Gastroesophageal sphincter (tissue), 4 donors: Measurements from ENCODE around the gene NOVA1. TPM values are rescaled to one million over a fixed set of nuclear protein-coding genes. Genes with fewer than 3 reads are reported as not detected.

ENCODE experiments used
- ATAC-seq: fragments of 150-250 bp; one replicate; pipeline ENCODE4 v1.9.1; 2016; ENCODE audit warnings: mild to moderate bottlenecking, moderate library complexity
- H3K27ac ChIP-seq, 4 donors: fragments of 200-600 bp; sonication (generic) in 3 of 4; 1 replicate in 3 of 4; 2 replicates in 1 of 4; pipeline ENCODE4 v1.5.1; 2016 to 2019
- H3K27me3 ChIP-seq: fragments of 200-600 bp; sonication (generic); one replicate; pipeline ENCODE4 v1.5.1; 2019
- H3K36me3 ChIP-seq, 2 donors: fragments of 200-600 bp; sonication (generic); one replicate each; pipeline ENCODE4 v1.5.1; 2019; ENCODE audit warnings: control low read depth in 1 of 2
- H3K4me1 ChIP-seq, 3 donors: fragments of 200-600 bp; sonication (generic); 1 replicate in 2 of 3; 2 replicates in 1 of 3; pipeline ENCODE4 v1.5.1; 2016 to 2019; ENCODE audit warnings: control low read depth in 2 of 3
- H3K4me3 ChIP-seq, 2 donors: fragments of 200-600 bp; sonication (generic); one replicate each; pipeline ENCODE4 v1.5.1; 2019; ENCODE audit warnings: mild to moderate bottlenecking in 1 of 2, moderate library complexity in 1 of 2
- H3K9me3 ChIP-seq, 3 donors: fragments of 200-600 bp; sonication (generic); one replicate each; pipeline ENCODE4 v1.5.1; 2017 to 2019; ENCODE audit warnings: control low read depth in 2 of 3
- CTCF ChIP-seq, 4 experiments: fragments of 200-600 bp in 2 of 4; fragments of 450-650 bp in 2 of 4; sonication (generic) in 1 of 4; IDR thresholded peaks; one replicate each; pipeline ENCODE4 v1.5.1; 2017 to 2019; ENCODE audit warnings: antibody characterized with exemption in 4 of 4, mild to moderate bottlenecking in 2 of 4, moderate library complexity in 2 of 4
- EP300 ChIP-seq: sonication (generic); formaldehyde crosslinking; IDR thresholded peaks from one replicate; pipeline ENCODE4 v1.6.1; 2017; ENCODE audit warnings: antibody characterized with exemption, mild to moderate bottlenecking
- POLR2A ChIP-seq, 2 donors: fragments of 450-650 bp; IDR thresholded peaks; one replicate each; pipeline ENCODE4 v1.6.1; 2017; ENCODE audit warnings: antibody characterized with exemption in 2 of 2, mild to moderate bottlenecking in 2 of 2, moderate library complexity in 1 of 2
- POLR2AphosphoS5 ChIP-seq: sonication (generic); formaldehyde crosslinking; IDR thresholded peaks from one replicate; pipeline ENCODE4 v1.6.1; 2017; ENCODE audit warnings: antibody characterized with exemption
- whole genome bisulfite sequencing, 2 donors: methylation state at CpG; one replicate each; pipeline ENCODE4 v1.1.5; 2018; ENCODE audit warnings: low coverage in 1 of 2; 5-methylcytosine and 5-hydroxymethylcytosine counted together
- total RNA-seq, 4 donors: library from RNA; depleted of rRNA; stranded (reverse); fragments of >200 nt; gene quantifications; one replicate each; pipeline ENCODE4 v1.1.0, GENCODE V29; 2016

The NOVA1 gene
- total RNA-seq, 4 donors from 2014 or later: 7.0 to 18.2 (median 12.9) TPM

- 0 to 1% methylated on average over 1 to 14 of the region's 21 CpGs for WGBS, 2 donors
- Histone ChIP-seq H3K4me1 (peaks cover 0 to 38% (median 3%) of the 10 kb centered on the region in 3 donors), H3K27me3 (no peaks in the 10 kb centered on the region), H3K9me3 (no peaks in the 10 kb centered on the region), H3K4me3 (peak overlapping the region; percentile 85 to 91), H3K36me3 (no peaks in the 10 kb centered on the region), H3K27ac (peak overlapping the region; percentile 67 to 98 (median 92))
- no peak for TF ChIP-seq POLR2AphosphoS5
- ATAC-seq: no peak
These were observed 1.2 kb downstream of the NOVA1 start for GRCh38 chr14:26596543-26597061.

- ATAC-seq: no peak
- H3K4me1 ChIP-seq: peaks cover 0 to 38% (median 3%) of the 10 kb centered on the region in 3 donors
- H3K4me3 ChIP-seq: peak overlapping the region; percentile 85 to 91
- WGBS, 2 donors: 2 to 10% methylated on average over 8 of the region's 8 CpGs
- peak overlapping the region; percentile 47 to 98 (median 92) for H3K27ac ChIP-seq
- no peaks in the 10 kb centered on the region for H3K27me3 ChIP-seq
- no peaks in the 10 kb centered on the region for H3K9me3 ChIP-seq
- H3K36me3 ChIP-seq: no peaks in the 10 kb centered on the region
- TF ChIP-seq CTCF (IDR thresholded peaks at IDR 0.05): no peak
- TF ChIP-seq POLR2A (IDR thresholded peaks at IDR 0.05): no peak
- TF ChIP-seq EP300: no peak
- TF ChIP-seq POLR2AphosphoS5: no peak
These were observed 1.8 kb downstream of the NOVA1 start for GRCh38 chr14:26595926-26596542.

GRCh38 chr14:26594756-26595545 lies 2.9 kb downstream of the NOVA1 start:
- no peaks in the 10 kb centered on the region for H3K27me3 ChIP-seq
- no peak for ATAC-seq
- peak overlapping the region in 2 of 4 donors; percentile 94 to 98 for H3K27ac ChIP-seq
- H3K4me3 ChIP-seq: peak overlapping the region in 1 of 2 donors; percentile 85
- H3K4me1 ChIP-seq: peaks cover 0 to 38% (median 3%) of the 10 kb centered on the region in 3 donors
- H3K9me3 ChIP-seq: no peaks in the 10 kb centered on the region
- WGBS, 2 donors: 56 to 67% methylated on average over 2 of the region's 2 CpGs
- H3K36me3 ChIP-seq: no peaks in the 10 kb centered on the region
- TF ChIP-seq POLR2A (IDR thresholded peaks at IDR 0.05) (no peak), CTCF (IDR thresholded peaks at IDR 0.05) (no peak), POLR2AphosphoS5 (no peak), EP300 (no peak)

GRCh38 chr14:26594148-26594547 lies 3.7 kb downstream of the NOVA1 start:
- no peak for ATAC-seq
- H3K4me1 ChIP-seq: peaks cover 0 to 36% (median 3%) of the 10 kb centered on the region in 3 donors
- TF ChIP-seq CTCF (IDR thresholded peaks at IDR 0.05) (no peak), EP300 (no peak)
- no peaks in the 10 kb centered on the region for H3K27me3 ChIP-seq
- 42 to 56% methylated on average over 1 to 2 of the region's 2 CpGs for WGBS, 2 donors
- no peak overlapping the region for H3K4me3 ChIP-seq
- peak overlapping the region in 1 of 4 donors; percentile 9 for H3K27ac ChIP-seq
- H3K36me3 ChIP-seq: no peaks in the 10 kb centered on the region
- no peaks in the 10 kb centered on the region for H3K9me3 ChIP-seq

- ATAC-seq: no peak
- Histone ChIP-seq H3K4me1 (peaks cover 0 to 32% (median 3%) of the 10 kb centered on the region in 3 donors), H3K27me3 (no peaks in the 10 kb centered on the region), H3K9me3 (no peaks in the 10 kb centered on the region), H3K27ac (no peak overlapping the region), H3K4me3 (no peak overlapping the region), H3K36me3 (no peaks in the 10 kb centered on the region)
- WGBS, 2 donors: 93 to 97% methylated on average over 4 of the region's 4 CpGs
- TF ChIP-seq EP300: no peak
These were observed 4.5 kb downstream of the NOVA1 start for GRCh38 chr14:26593357-26593756.
